MM.1S (cell line): ENCODE measurements around the gene PLD6.

Source experiments
- DNase-seq: peaks from one replicate; pipeline ENCODE4 v3.0.0-alpha.2; 2015
- H2AFZ ChIP-seq: fragments of 300-600 bp; sonication (generic); 2 replicates; pipeline ENCODE4 v1.6.0; 2016; ENCODE audit warnings: antibody characterized with exemption, low read length
- H3F3A ChIP-seq: fragments of 300-600 bp; sonication (generic); 2 replicates; pipeline ENCODE4 v1.6.1; 2016; ENCODE audit warnings: mild to moderate bottlenecking, antibody characterized with exemption, low read length, moderate library complexity, mixed read lengths; ENCODE audit not compliant: insufficient read depth
- H3K27ac ChIP-seq: fragments of 300-600 bp; sonication (generic); 2 replicates; pipeline ENCODE4 v1.5.1; 2016; ENCODE audit warnings: mild to moderate bottlenecking, low read length
- H3K27me3 ChIP-seq: fragments of 300-600 bp; sonication (generic); replicated peaks from 2 replicates; pipeline ENCODE4 v1.6.0; 2016; ENCODE audit warnings: low read length; ENCODE audit not compliant: insufficient read depth
- H3K36me3 ChIP-seq: fragments of 300-600 bp; sonication (generic); replicated peaks from 2 replicates; pipeline ENCODE4 v1.6.1; 2016; ENCODE audit warnings: mild to moderate bottlenecking, low read length, mixed read lengths; ENCODE audit not compliant: insufficient read depth
- H3K4me1 ChIP-seq: fragments of 300-600 bp; sonication (generic); 2 replicates; pipeline ENCODE4 v1.6.1; 2016; ENCODE audit warnings: low read length, mixed read lengths
- H3K4me2 ChIP-seq: fragments of 300-600 bp; sonication (generic); 2 replicates; pipeline ENCODE4 v1.6.0; 2016; ENCODE audit warnings: low read depth, low read length
- H3K4me3 ChIP-seq: fragments of 300-600 bp; sonication (generic); 2 replicates; pipeline ENCODE4 v1.5.1; 2016; ENCODE audit warnings: low read length, mixed read lengths
- H3K79me2 ChIP-seq: fragments of 300-600 bp; sonication (generic); 2 replicates; pipeline ENCODE4 v1.6.1; 2016; ENCODE audit warnings: mixed run types, low read length, mixed read lengths
- H3K9ac ChIP-seq: fragments of 300-600 bp; sonication (generic); 2 replicates; pipeline ENCODE4 v1.6.1; 2016; ENCODE audit warnings: low read length, mixed read lengths
- H3K9me2 ChIP-seq: fragments of 300-600 bp; sonication (generic); replicated peaks from 2 replicates; pipeline ENCODE4 v1.6.1; 2016; ENCODE audit warnings: mild to moderate bottlenecking, low read length, mixed read lengths; ENCODE audit not compliant: insufficient read depth
- H3K9me3 ChIP-seq: fragments of 300-600 bp; sonication (generic); replicated peaks from 2 replicates; pipeline ENCODE4 v1.6.1; 2016; ENCODE audit warnings: mild to moderate bottlenecking, low read length, mixed read lengths; ENCODE audit not compliant: insufficient read depth
- H4K20me1 ChIP-seq: fragments of 300-600 bp; sonication (generic); 2 replicates; pipeline ENCODE4 v1.6.1; 2016; ENCODE audit warnings: mild to moderate bottlenecking, low read length, moderate library complexity, mixed read lengths; ENCODE audit not compliant: insufficient read depth
- CTCF ChIP-seq: fragments of 300-600 bp; sonication (generic); IDR thresholded peaks from 2 replicates; pipeline ENCODE4 v1.5.1; 2016; ENCODE audit warnings: antibody characterized with exemption, low read length, mixed read lengths
- EZH2 ChIP-seq: fragments of 300-600 bp; sonication (generic); optimal IDR thresholded peaks from 2 replicates; pipeline ENCODE3; 2017; ENCODE audit warnings: low read depth, mild to moderate bottlenecking, antibody characterized with exemption, low read length, mixed read lengths
- EZH2phosphoT487 ChIP-seq: fragments of 300-600 bp; sonication (generic); IDR thresholded peaks from 2 replicates; pipeline ENCODE4 v1.6.1; 2018; ENCODE audit warnings: antibody characterized with exemption, low read length

The PLD6 gene

GRCh38 chr17:17172001-17172939 is 33.9 kb downstream of the PLD6 start:
- DNase-seq: no peak
- TF ChIP-seq EZH2phosphoT487 (no peak), CTCF (no peak), EZH2 (no peak)
- H3K4me1 ChIP-seq: no peaks in the 10 kb centered on the region
- peaks cover 5% of the 10 kb centered on the region; the same call in 1 of the 2 replicates for H3K36me3 ChIP-seq
- no peaks in the 10 kb centered on the region for H3K9me2 ChIP-seq
- no peaks in the 10 kb centered on the region for H4K20me1 ChIP-seq
- no peaks in the 10 kb centered on the region for H3K27me3 ChIP-seq
- no peaks in the 10 kb centered on the region for H3F3A ChIP-seq
- H3K79me2 ChIP-seq: no peaks in the 10 kb centered on the region
- H3K27ac ChIP-seq: no peak overlapping the region
- no peaks in the 10 kb centered on the region for H3K9me3 ChIP-seq
- H3K9ac ChIP-seq: no peak overlapping the region
- H3K4me2 ChIP-seq: no peak overlapping the region
- no peak overlapping the region for H2AFZ ChIP-seq
- no peak overlapping the region for H3K4me3 ChIP-seq

- H3K9ac ChIP-seq: no peak overlapping the region
- no peaks in the 10 kb centered on the region for H3K9me3 ChIP-seq
- no peaks in the 10 kb centered on the region for H3K9me2 ChIP-seq
- H3K4me1 ChIP-seq: no peaks in the 10 kb centered on the region
- no peaks in the 10 kb centered on the region for H3F3A ChIP-seq
- no peak overlapping the region for H3K4me3 ChIP-seq
- no peaks in the 10 kb centered on the region for H3K27me3 ChIP-seq
- no peaks in the 10 kb centered on the region for H3K79me2 ChIP-seq
- DNase-seq: no peak
- no peaks in the 10 kb centered on the region for H4K20me1 ChIP-seq
- TF ChIP-seq EZH2phosphoT487 (no peak), EZH2 (no peak), CTCF (no peak)
- H3K4me2 ChIP-seq: no peak overlapping the region
- H3K36me3 ChIP-seq: peaks cover 5% of the 10 kb centered on the region; the same call in 1 of the 2 replicates
- no peak overlapping the region for H2AFZ ChIP-seq
- H3K27ac ChIP-seq: no peak overlapping the region
Measured at GRCh38 chr17:17171186-17171585, 34.9 kb downstream of the PLD6 start.

- Histone ChIP-seq H3K36me3 (peaks cover 5% of the 10 kb centered on the region; the same call in 1 of the 2 replicates), H3F3A (no peaks in the 10 kb centered on the region), H3K9ac (no peak overlapping the region)
Measured at GRCh38 chr17:17170346-17170985, 35.7 kb downstream of the PLD6 start.

More at GRCh38 chr17:17170346-17170985, 35.7 kb downstream of the PLD6 start:
- H3K4me2 ChIP-seq: no peak overlapping the region
- no peaks in the 10 kb centered on the region for H3K4me1 ChIP-seq
- H3K9me3 ChIP-seq: no peaks in the 10 kb centered on the region
- H3K9me2 ChIP-seq: no peaks in the 10 kb centered on the region
- H3K27ac ChIP-seq: no peak overlapping the region
- no peak for TF ChIP-seq CTCF
- no peak for TF ChIP-seq EZH2phosphoT487
- no peak for TF ChIP-seq EZH2
- H4K20me1 ChIP-seq: no peaks in the 10 kb centered on the region
- no peak overlapping the region for H2AFZ ChIP-seq
- no peaks in the 10 kb centered on the region for H3K79me2 ChIP-seq
- DNase-seq: no peak
- no peaks in the 10 kb centered on the region for H3K27me3 ChIP-seq
- H3K4me3 ChIP-seq: no peak overlapping the region
